ENCODE data around the gene SPG11. TPM values are rescaled to one million over a fixed set of nuclear protein-coding genes. Genes with fewer than 3 reads are reported as not detected.

The SPG11 gene
- total and polyA plus RNA-seq, 2 of the 13 experiments (the other 11 are each of a cell fraction or from before 2014, with no cell fraction given) = 31.5 to 40.7 TPM

GRCh38 chr15:44676676-44677075, 13.2 kb upstream of the SPG11 start:
- in situ Hi-C loops (cut with HindIII; ENCODE audit: extremely low pct_ligation_motif_present, low pct_unique_long_range_greater_than_20kb) = no loop called here
- Histone ChIP-seq H3K4me2 (ENCODE audit: low read depth, low read length) (no peak overlapping the region), H3K79me2 (ENCODE audit: insufficient read depth, low read length) (no peaks in the 10 kb centered on the region), H2AFZ (ENCODE audit: low read length) (no peak overlapping the region), H3K9me3 (ENCODE audit: low read length) (no peaks in the 10 kb centered on the region), H4K20me1 (ENCODE audit: insufficient read depth, low read length) (no peaks in the 10 kb centered on the region), H3K4me1 (ENCODE audit: insufficient read depth, low read length) (peaks cover 11% of the 10 kb centered on the region), H3K36me3 (replicated peaks in 1 of 2; ENCODE audit: control insufficient read depth in 1 of 2, insufficient read depth in 2 of 2, low read length in 2 of 2) (no peaks in the 10 kb centered on the region), H3K9ac (ENCODE audit: insufficient read depth, low read depth, low read length) (no peak overlapping the region), H3K4me3 (replicated peaks in 1 of 3; ENCODE audit: insufficient read depth in 1 of 3, low read depth in 2 of 3, low read length in 3 of 3) (no peak overlapping the region), H3K27ac (ENCODE audit: extremely low read length, insufficient read depth, low read length) (no peak overlapping the region), H3K27me3 (ENCODE audit: control insufficient read depth in 1 of 2, insufficient read depth in 2 of 2, low read length in 2 of 2) (peaks cover 0 to 5% of the 10 kb centered on the region in 2 experiments; a peak in 3 of 5 replicates)
- intact Hi-C loops (cut with micrococcal nuclease; ENCODE audit: unreplicated experiment) = no loop called here
- BruUV-seq (replicated peaks) = no TSS peak
- CTCF ChIA-PET (ENCODE audit: low intra/inter-chr PET ratio, low total read pairs) = no interaction called here
- no peak for ATAC-seq
- 30% methylated on average over 5 of the region's 7 CpGs for WGBS (ENCODE audit: low lambda C conversion rate)
- no peak for TF ChIP-seq ZMYM3 (CRISPR knock-in tag; IDR thresholded peaks at IDR 0.05)
- no peak for TF ChIP-seq ZNF563 (CRISPR knock-in tag; IDR thresholded peaks at IDR 0.05)
- no peak for TF ChIP-seq THAP9 (CRISPR knock-in tag; IDR thresholded peaks at IDR 0.05; ENCODE audit: borderline replicate concordance)
- POLR2A ChIA-PET = interaction anchor here (1.8 kb wide), 1 partner anchor 35 kb away, joined by 4 read pairs; the partner anchor contains the start of genes B2M and PATL2
- no peak for FAIRE-seq
- no peak for DNase-seq (ENCODE audit: low spot score)

GRCh38 chr15:44675911-44676310, 12.4 kb upstream of the SPG11 start:
- intact Hi-C loops (cut with micrococcal nuclease; ENCODE audit: unreplicated experiment) = no loop called here
- H3K27ac ChIP-seq (ENCODE audit: extremely low read length, insufficient read depth, low read length) = no peak overlapping the region
- no peak overlapping the region for H2AFZ ChIP-seq (ENCODE audit: low read length)
- POLR2A ChIA-PET = no interaction called here
- no peak overlapping the region for H3K4me3 ChIP-seq (replicated peaks in 1 of 3; ENCODE audit: insufficient read depth in 1 of 3, low read depth in 2 of 3, low read length in 3 of 3)
- BruUV-seq (replicated peaks) = no TSS peak
- no peaks in the 10 kb centered on the region for H3K79me2 ChIP-seq (ENCODE audit: insufficient read depth, low read length)
- no peaks in the 10 kb centered on the region for H3K9me3 ChIP-seq (ENCODE audit: low read length)
- H3K27me3 ChIP-seq (ENCODE audit: control insufficient read depth in 1 of 2, insufficient read depth in 2 of 2, low read length in 2 of 2) = peaks cover 0 to 4% of the 10 kb centered on the region in 2 experiments; a peak in 3 of 5 replicates
- DNase-seq (ENCODE audit: low spot score) (no peak), ATAC-seq (no peak), FAIRE-seq (no peak)
- in situ Hi-C loops (cut with HindIII; ENCODE audit: extremely low pct_ligation_motif_present, low pct_unique_long_range_greater_than_20kb) = no loop called here
- peaks cover 19% of the 10 kb centered on the region for H3K4me1 ChIP-seq (ENCODE audit: insufficient read depth, low read length)
- no peak overlapping the region for H3K9ac ChIP-seq (ENCODE audit: insufficient read depth, low read depth, low read length)
- 24% methylated on average over 5 of the region's 5 CpGs for WGBS (ENCODE audit: low lambda C conversion rate)
- H4K20me1 ChIP-seq (ENCODE audit: insufficient read depth, low read length) = no peaks in the 10 kb centered on the region
- no peaks in the 10 kb centered on the region for H3K36me3 ChIP-seq (replicated peaks in 1 of 2; ENCODE audit: control insufficient read depth in 1 of 2, insufficient read depth in 2 of 2, low read length in 2 of 2)
- CTCF ChIA-PET (ENCODE audit: low intra/inter-chr PET ratio, low total read pairs) = no interaction called here
- H3K4me2 ChIP-seq (ENCODE audit: low read depth, low read length) = no peak overlapping the region
- TF ChIP-seq SRSF4 (IDR thresholded peaks at IDR 0.05; ENCODE audit: low read depth, low read length, poor library complexity, severe bottlenecking) (no peak), ZNF550 (CRISPR knock-in tag; IDR thresholded peaks at IDR 0.05; ENCODE audit: borderline replicate concordance) (no peak), NAIF1 (CRISPR knock-in tag; IDR thresholded peaks at IDR 0.05; ENCODE audit: borderline replicate concordance) (no peak), TAF15 (IDR thresholded peaks at IDR 0.05; ENCODE audit: low read depth, low read length, poor library complexity, severe bottlenecking) (no peak), ZNF674 (CRISPR knock-in tag; IDR thresholded peaks at IDR 0.05; ENCODE audit: low read depth) (no peak), ZNF83 (CRISPR knock-in tag; IDR thresholded peaks at IDR 0.05; ENCODE audit: borderline replicate concordance) (no peak), RERE (CRISPR knock-in tag; IDR thresholded peaks at IDR 0.05; ENCODE audit: low read depth) (no peak)
